Keratinocyte (primary cell): Measurements from ENCODE around the gene ARPC4. TPM values are rescaled to one million over a fixed set of nuclear protein-coding genes. Genes with fewer than 3 reads are reported as not detected.
A peak's percentile ranks its signal among the peaks of the same experiment; 100 is the strongest.

ENCODE experiments used
- DNase-seq: peaks from one replicate; pipeline ENCODE4 v3.0.0-alpha.2; 2011; ENCODE audit warnings: low read depth, missing footprints, low spot score
- FAIRE-seq: peaks from 2 replicates; lab custom pipeline; 2011; peaks lifted over from hg19 to GRCh38; lab: Jason Lieb, UNC
- H2AFZ ChIP-seq: 2 replicates; pipeline ENCODE4 v1.6.0; 2012; ENCODE audit warnings: low read length, control low read depth, inconsistent platforms; ENCODE audit not compliant: control insufficient read depth
- H3K27ac ChIP-seq: 2 replicates; pipeline ENCODE4 v1.5.1; 2011; ENCODE audit warnings: low read length; ENCODE audit not compliant: control insufficient read depth, insufficient read depth
- H3K27me3 ChIP-seq: 3 replicates; pipeline ENCODE4 v1.6.0; 2011; ENCODE audit warnings: low read length; ENCODE audit not compliant: control insufficient read depth, insufficient read depth; ENCODE audit errors: extremely low read depth
- H3K36me3 ChIP-seq, 2 experiments: 2 replicates in 1 of 2; 3 replicates in 1 of 2; pipeline ENCODE4 v1.5.1; 2011; ENCODE audit warnings: low read length in 2 of 2, mild to moderate bottlenecking in 1 of 2; ENCODE audit not compliant: control insufficient read depth in 2 of 2, insufficient read depth in 2 of 2; ENCODE audit errors: extremely low read depth in 1 of 2
- H3K4me1 ChIP-seq: 3 replicates; pipeline ENCODE4 v1.5.1; 2011; ENCODE audit warnings: low read length; ENCODE audit not compliant: control insufficient read depth, insufficient read depth; ENCODE audit errors: extremely low read depth
- H3K4me2 ChIP-seq: 3 replicates; pipeline ENCODE4 v1.6.0; 2011; ENCODE audit warnings: low read depth, low read length; ENCODE audit not compliant: control insufficient read depth, insufficient read depth; ENCODE audit errors: extremely low read depth
- H3K4me3 ChIP-seq, 3 experiments: fragments of 200-600 bp in 1 of 3; sonication (generic) in 1 of 3; 2 replicates in 2 of 3; 3 replicates in 1 of 3; pipeline ENCODE4 v1.5.1; 2011 to 2016; ENCODE audit warnings: low read length in 3 of 3, mild to moderate bottlenecking in 3 of 3, control low read depth in 2 of 3, inconsistent platforms in 1 of 3, low read depth in 1 of 3, mixed read lengths in 1 of 3, mixed run types in 1 of 3, moderate library complexity in 1 of 3; ENCODE audit not compliant: control insufficient read depth in 2 of 3, insufficient read depth in 2 of 3; ENCODE audit errors: extremely low read depth in 1 of 3
- H3K79me2 ChIP-seq: 2 replicates; pipeline ENCODE4 v1.6.0; 2012; ENCODE audit warnings: low read length; ENCODE audit not compliant: control insufficient read depth, insufficient read depth
- H3K9ac ChIP-seq: 3 replicates; pipeline ENCODE4 v1.6.0; 2011; ENCODE audit warnings: low read length; ENCODE audit not compliant: control insufficient read depth, insufficient read depth; ENCODE audit errors: extremely low read depth
- H3K9me1 ChIP-seq: 3 replicates; pipeline ENCODE4 v1.6.0; 2011; ENCODE audit warnings: low read length; ENCODE audit not compliant: control insufficient read depth, insufficient read depth; ENCODE audit errors: extremely low read depth
- H3K9me3 ChIP-seq: 2 replicates; pipeline ENCODE4 v1.5.1; 2012; ENCODE audit warnings: low read depth, low read length; ENCODE audit not compliant: control insufficient read depth
- H4K20me1 ChIP-seq: 3 replicates; pipeline ENCODE4 v1.6.0; 2011; ENCODE audit warnings: low read length; ENCODE audit not compliant: control insufficient read depth, insufficient read depth; ENCODE audit errors: extremely low read depth
- CTCF ChIP-seq, 3 experiments: IDR thresholded peaks in 1 of 3; conservative IDR thresholded peaks in 1 of 3; optimal IDR thresholded peaks in 1 of 3; 2 replicates in 2 of 3; 3 replicates in 1 of 3; pipeline versions ENCODE3 to v1.5.1; 2011; ENCODE audit warnings: low read length in 3 of 3, mild to moderate bottlenecking in 3 of 3, moderate library complexity in 2 of 3, control low read depth in 1 of 3, inconsistent platforms in 1 of 3; ENCODE audit not compliant: insufficient read depth in 2 of 3; ENCODE audit errors: extremely low read depth in 1 of 3
- EZH2 ChIP-seq: IDR thresholded peaks from one replicate; pipeline ENCODE4 v1.6.1; 2012; ENCODE audit warnings: inconsistent platforms, mild to moderate bottlenecking, low read length, moderate library complexity
- dilution Hi-C: fragments of 300-500 bp; cut with MboI; formaldehyde crosslinking; loops from one replicate; pipeline ENCODE4 v1.7.0; 2020; ENCODE audit warnings: low sequenced_read_pairs; ENCODE audit not compliant: extremely low pct_ligation_motif_present
- polyA plus RNA-seq, 5 experiments: library from polyadenylated mRNA; depleted of rRNA in 3 of 5; stranded (reverse) in 3 of 5; stranded (forward) in 1 of 5; unstranded in 1 of 5; fragments of >200 nt; gene quantifications; 1 replicate in 1 of 5; 2 replicates in 3 of 5; 3 replicates in 1 of 5; pipeline versions ENCODE4 v1.2.1 to v1.2.3, GENCODE V29; 2011 to 2012; ENCODE audit warnings: missing spikeins in 2 of 5, low read depth in 1 of 5, low replicate concordance in 1 of 5

The ARPC4 gene
- polyA plus RNA-seq, 1 donor (not counting 4 experiments of a cell fraction or from before 2014, with no cell fraction given): 173 TPM

- Histone ChIP-seq H3K9me3 (no peaks in the 10 kb centered on the region), H3K9me1 (no peaks in the 10 kb centered on the region), H3K27me3 (no peaks in the 10 kb centered on the region), H3K27ac (no peak overlapping the region), H3K4me2 (no peak overlapping the region), H3K4me3 (no peak overlapping the region), H3K9ac (no peak overlapping the region), H2AFZ (no peak overlapping the region), H4K20me1 (no peaks in the 10 kb centered on the region), H3K79me2 (no peaks in the 10 kb centered on the region), H3K4me1 (peaks cover 7% of the 10 kb centered on the region), H3K36me3 (peaks cover 15 to 28% of the 10 kb centered on the region in 2 experiments)
- DNase-seq (no peak), FAIRE-seq (no peak)
- dilution Hi-C loops: no loop called here
- TF ChIP-seq CTCF (optimal IDR thresholded peaks at IDR 0.05 in 1 of 3, IDR thresholded peaks at IDR 0.05 in 1 of 3, conservative IDR thresholded peaks at IDR 0.05 in 1 of 3; ENCODE audit: extremely low read depth in 1 of 3, insufficient read depth in 2 of 3, low read length in 3 of 3) (peak; percentile 35 to 58 (median 40)), EZH2 (no peak)
Observed at GRCh38 chr3:9808345-9809037, 15.6 kb downstream of the ARPC4 start.

- H3K4me1 ChIP-seq: peaks cover 7% of the 10 kb centered on the region
- H3K4me2 ChIP-seq: peak overlapping the region; percentile 90
- H3K9me1 ChIP-seq: no peaks in the 10 kb centered on the region
- FAIRE-seq (no peak), DNase-seq (no peak)
- H3K4me3 ChIP-seq: no peak overlapping the region
- no peaks in the 10 kb centered on the region for H3K27me3 ChIP-seq
- H4K20me1 ChIP-seq: no peaks in the 10 kb centered on the region
- peaks cover 10 to 21% of the 10 kb centered on the region in 2 experiments for H3K36me3 ChIP-seq
- H3K27ac ChIP-seq: peak overlapping the region; percentile 53
- dilution Hi-C loops: no loop called here
- no peaks in the 10 kb centered on the region for H3K79me2 ChIP-seq
- TF ChIP-seq EZH2 (no peak), CTCF (optimal IDR thresholded peaks at IDR 0.05 in 1 of 3, IDR thresholded peaks at IDR 0.05 in 1 of 3, conservative IDR thresholded peaks at IDR 0.05 in 1 of 3; ENCODE audit: extremely low read depth in 1 of 3, insufficient read depth in 2 of 3, low read length in 3 of 3) (no peak)
- H3K9me3 ChIP-seq: no peaks in the 10 kb centered on the region
- peak overlapping the region; percentile 45 for H2AFZ ChIP-seq
- peak overlapping the region; percentile 55 for H3K9ac ChIP-seq
Observed at GRCh38 chr3:9809239-9809614, 16.3 kb downstream of the ARPC4 start.
